GM18951 (cell line): ENCODE results near the gene TMEM171.

Experiments used
- POLR2A ChIP-seq: IDR thresholded peaks from 4 replicates; pipeline ENCODE4 v1.6.1; 2011; ENCODE audit warnings: mild to moderate bottlenecking; ENCODE audit not compliant: insufficient read length, insufficient read depth; ENCODE audit errors: extremely low read depth
- in situ Hi-C: fragments of 300-500 bp; cut with MboI; formaldehyde crosslinking; loops from one replicate; pipeline ENCODE4 v1.12.0; 2022; ENCODE audit warnings: low sequenced_read_pairs, mixed read lengths, inconsistent platforms; ENCODE audit not compliant: unreplicated experiment

The TMEM171 gene

GRCh38 chr5:73131711-73132425 lies 11.5 kb downstream of the TMEM171 start:
- in situ Hi-C loops: no loop called here
- no peak for TF ChIP-seq POLR2A

DNA sequence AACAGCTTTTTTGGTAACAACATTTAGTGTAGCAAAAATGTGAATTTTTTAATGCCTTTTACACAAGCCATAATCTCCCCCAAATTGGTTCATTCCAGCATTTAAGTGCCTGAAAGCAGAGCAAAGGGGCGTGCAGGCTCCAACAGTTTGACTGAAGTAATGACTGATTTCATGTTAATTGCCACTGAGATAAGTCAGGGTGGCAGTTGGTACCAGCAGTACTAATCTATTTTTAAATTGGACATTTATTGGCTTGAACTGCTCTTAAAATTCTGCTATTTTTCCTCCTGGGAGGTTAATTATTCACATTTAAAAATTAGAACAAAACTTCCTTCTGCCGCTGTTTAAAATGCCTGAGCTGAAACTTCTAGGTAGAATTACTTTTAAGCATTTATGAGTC lies 12.4 kb downstream of the TMEM171 start:
- in situ Hi-C loops: no loop called here
- no peak for TF ChIP-seq POLR2A

DNA sequence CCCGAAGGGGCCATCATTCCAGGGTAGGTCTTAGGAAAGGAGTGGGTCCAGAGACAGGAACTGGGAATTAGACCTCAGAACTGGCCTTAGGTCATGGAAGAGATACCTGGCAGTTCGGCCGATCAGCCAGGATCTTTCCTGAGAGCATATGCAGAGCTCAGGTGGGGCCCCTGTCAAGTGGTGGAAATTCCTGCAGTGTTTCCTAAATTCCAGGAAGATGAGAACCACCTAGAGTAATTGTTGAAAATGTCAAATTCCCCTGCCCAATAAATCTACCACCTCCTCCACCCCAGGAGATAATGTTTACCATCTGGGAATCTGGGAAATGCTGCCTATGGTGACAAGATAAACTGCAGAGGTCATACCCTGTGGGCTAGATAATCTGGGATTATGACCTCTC lies 14.6 kb downstream of the TMEM171 start:
- no peak for TF ChIP-seq POLR2A
- in situ Hi-C loops: no loop called here

- in situ Hi-C loops: no loop called here
- no peak for TF ChIP-seq POLR2A
Observed at GRCh38 chr5:73135429-73136054, 15.2 kb downstream of the TMEM171 start.

GRCh38 chr5:73136055-73136562 lies 15.7 kb downstream of the TMEM171 start:
- no peak for TF ChIP-seq POLR2A
- in situ Hi-C loops: no loop called here

GRCh38 chr5:73137563-73138530 lies 17.5 kb downstream of the TMEM171 start:
- no peak for TF ChIP-seq POLR2A
- in situ Hi-C loops: no loop called here

DNA sequence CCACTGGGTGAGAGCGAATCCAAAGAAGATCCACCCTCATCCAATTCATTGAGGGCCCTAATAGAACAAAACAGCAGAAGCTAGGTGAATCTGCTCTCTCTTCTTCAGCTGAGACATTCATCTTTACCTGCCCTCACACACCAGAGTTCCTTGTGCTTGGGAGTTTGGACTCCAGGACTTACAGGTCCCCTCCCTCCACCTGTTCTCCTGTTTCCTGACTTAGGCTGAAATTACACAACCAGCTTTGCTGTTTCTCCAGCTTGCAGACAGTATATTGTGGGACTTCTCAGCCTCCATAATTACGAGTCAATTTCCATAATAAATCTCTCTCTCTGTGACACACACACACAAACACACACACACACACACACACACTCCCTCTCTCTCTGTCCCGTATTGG lies 19.1 kb downstream of the TMEM171 start:
- in situ Hi-C loops: no loop called here
- no peak for TF ChIP-seq POLR2A

GRCh38 chr5:73140801-73141200 lies 20.4 kb downstream of the TMEM171 start:
- in situ Hi-C loops: no loop called here
- no peak for TF ChIP-seq POLR2A

DNA sequence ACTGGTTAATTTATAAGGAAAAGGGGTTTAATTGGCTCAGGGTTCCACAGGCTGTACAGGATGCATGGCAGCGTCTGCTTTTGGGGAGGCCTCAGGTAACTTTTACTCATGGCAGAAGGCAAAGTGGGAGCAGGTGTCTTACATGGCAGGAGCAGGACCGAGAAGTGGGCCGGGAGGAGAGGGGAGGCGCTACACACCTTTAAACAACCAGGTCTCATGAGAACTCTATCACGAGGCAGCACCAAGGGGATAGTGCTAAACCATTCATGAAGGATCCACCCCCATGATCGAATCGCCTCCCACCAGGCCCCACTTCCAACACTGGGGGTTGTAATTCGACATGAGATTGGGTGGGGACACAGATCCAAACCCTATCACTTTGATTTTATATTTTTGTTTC lies 21.7 kb downstream of the TMEM171 start:
- in situ Hi-C loops: no loop called here
- TF ChIP-seq POLR2A: no peak

GRCh38 chr5:73143716-73144115 lies 23.3 kb downstream of the TMEM171 start:
- TF ChIP-seq POLR2A: no peak
- in situ Hi-C loops: no loop called here

- TF ChIP-seq POLR2A: no peak
- in situ Hi-C loops: no loop called here
Observed at GRCh38 chr5:73149540-73149939, 29.2 kb downstream of the TMEM171 start.

- in situ Hi-C loops: no loop called here
- TF ChIP-seq POLR2A: no peak
Observed at GRCh38 chr5:73150876-73151275, 30.5 kb downstream of the TMEM171 start.

DNA sequence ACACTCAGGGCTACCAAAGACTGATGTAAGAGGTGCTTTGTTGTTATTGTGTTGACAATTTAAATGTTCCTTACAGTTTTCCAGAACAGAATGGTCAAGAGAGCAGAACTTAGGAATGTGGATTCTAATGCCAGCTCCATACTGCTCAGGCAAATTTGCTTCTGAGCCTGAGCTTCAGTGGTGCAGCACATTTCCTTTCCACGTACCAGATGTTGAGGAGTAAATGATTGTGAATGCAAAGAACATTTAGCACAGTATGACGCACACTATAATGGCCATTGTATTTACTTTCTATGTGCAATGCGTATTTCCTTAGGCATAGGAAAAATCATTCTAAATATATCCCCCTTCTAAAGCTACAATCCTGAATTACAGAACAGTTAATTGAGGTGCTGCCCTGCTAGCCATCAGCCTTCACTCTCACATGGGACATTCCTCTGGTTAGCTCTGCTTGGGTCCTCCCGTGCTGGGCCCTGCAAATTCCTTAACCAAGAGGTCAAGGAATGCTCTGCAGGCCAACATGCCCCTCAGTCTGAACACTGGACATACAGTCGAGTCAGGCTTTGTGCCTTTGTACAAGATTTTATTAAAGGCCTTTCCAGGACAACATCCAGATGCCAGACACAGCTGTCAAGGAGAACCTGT lies 31.5 kb downstream of the TMEM171 start:
- in situ Hi-C loops: no loop called here
- no peak for TF ChIP-seq POLR2A
